ENCODE data around the gene MCEE.
"Not testable (repeated sequence)": the region's sequence is repeated elsewhere in the genome, so short reads cannot be mapped to it uniquely, and the experiment has no call there.

MCEE gene

DNA sequence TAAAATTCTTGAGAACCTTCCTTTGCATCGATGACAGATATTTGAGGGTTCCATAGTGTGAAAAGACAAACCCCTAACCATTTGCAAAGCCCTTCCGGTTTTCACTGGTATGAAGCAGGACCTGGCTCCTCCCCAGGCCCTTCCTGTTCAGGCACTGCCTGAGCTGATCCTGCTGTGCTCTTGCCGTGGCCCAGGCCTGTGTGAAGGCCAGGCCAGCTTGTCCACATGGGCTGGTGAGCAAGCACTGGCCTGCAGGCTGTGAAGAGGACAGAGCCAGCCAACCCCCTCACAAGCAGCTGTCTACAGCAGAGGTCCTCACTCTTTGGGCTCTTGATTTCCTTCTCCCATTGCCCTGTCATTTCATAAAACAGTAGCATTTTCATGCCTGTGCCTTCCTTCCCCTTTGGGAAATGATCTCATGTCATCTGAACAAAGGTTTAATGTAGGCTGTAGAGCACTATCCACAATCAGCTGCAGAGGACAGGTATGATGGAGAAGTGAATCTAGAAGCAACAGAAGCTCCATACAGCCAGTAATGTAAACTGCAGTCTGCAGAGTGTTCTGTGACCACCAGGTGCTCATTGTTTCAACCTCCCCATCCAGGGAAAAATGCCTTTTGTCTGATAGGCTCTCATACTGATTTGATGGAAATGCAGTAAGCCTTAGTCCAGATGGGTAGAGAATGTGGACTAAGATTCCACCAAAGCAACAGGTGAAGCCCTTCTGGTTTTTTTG lies 20.2 kb upstream of the MCEE start:
- H3K27ac Mint-ChIP-seq (ENCODE audit: low read depth) = no peak overlapping the region
- peaks cover 50% of the 10 kb centered on the region for H3K36me3 Mint-ChIP-seq (ENCODE audit: insufficient read depth)
- H3K27me3 Mint-ChIP-seq = peaks cover 3% of the 10 kb centered on the region
- DNase-seq (ENCODE audit: low spot score in 2 of 2) (no peak), ATAC-seq (replicated peaks; ENCODE audit: extremely low read depth, poor library complexity, severe bottlenecking) (no peak)
- peaks cover 5% of the 10 kb centered on the region for H3K4me1 Mint-ChIP-seq
- H3K4me3 Mint-ChIP-seq = no peak overlapping the region
- no peaks in the 10 kb centered on the region for H3K9me3 Mint-ChIP-seq

- peaks cover 64% of the 10 kb centered on the region for H3K36me3 Mint-ChIP-seq (ENCODE audit: insufficient read depth)
- H3K9me3 Mint-ChIP-seq = no peaks in the 10 kb centered on the region
- DNase-seq (ENCODE audit: low spot score in 2 of 2) (no peak), ATAC-seq (replicated peaks; ENCODE audit: extremely low read depth, poor library complexity, severe bottlenecking) (no peak)
- no peak overlapping the region for H3K4me3 Mint-ChIP-seq
- H3K27ac Mint-ChIP-seq (ENCODE audit: low read depth) = peak overlapping the region; percentile 16
- H3K4me1 Mint-ChIP-seq = peaks cover 13% of the 10 kb centered on the region
- H3K27me3 Mint-ChIP-seq = no peaks in the 10 kb centered on the region
Observed at GRCh38 chr2:71148506-71149063, 18.6 kb upstream of the MCEE start.

GRCh38 chr2:71143782-71144181 lies 13.8 kb upstream of the MCEE start:
- no peaks in the 10 kb centered on the region for H3K27me3 Mint-ChIP-seq
- no peak overlapping the region for H3K4me3 Mint-ChIP-seq
- peaks cover 73% of the 10 kb centered on the region for H3K36me3 Mint-ChIP-seq (ENCODE audit: insufficient read depth)
- no peak for DNase-seq (ENCODE audit: low spot score in 2 of 2)
- peaks cover 13% of the 10 kb centered on the region for H3K4me1 Mint-ChIP-seq
- no peak overlapping the region for H3K27ac Mint-ChIP-seq (ENCODE audit: low read depth)
- H3K9me3 Mint-ChIP-seq = no peaks in the 10 kb centered on the region
- no peak for ATAC-seq (replicated peaks; ENCODE audit: extremely low read depth, poor library complexity, severe bottlenecking)

- no peaks in the 10 kb centered on the region for H3K4me1 Mint-ChIP-seq
- peaks cover 56% of the 10 kb centered on the region for H3K36me3 Mint-ChIP-seq (ENCODE audit: insufficient read depth)
- no peak overlapping the region for H3K4me3 Mint-ChIP-seq
- H3K27me3 Mint-ChIP-seq = no peaks in the 10 kb centered on the region
- ATAC-seq (replicated peaks; ENCODE audit: extremely low read depth, poor library complexity, severe bottlenecking) (no peak), DNase-seq (ENCODE audit: low spot score in 2 of 2) (no peak)
- no peaks in the 10 kb centered on the region for H3K9me3 Mint-ChIP-seq
- H3K27ac Mint-ChIP-seq (ENCODE audit: low read depth) = no peak overlapping the region
Observed at GRCh38 chr2:71136174-71136573, 6.1 kb upstream of the MCEE start.

DNA sequence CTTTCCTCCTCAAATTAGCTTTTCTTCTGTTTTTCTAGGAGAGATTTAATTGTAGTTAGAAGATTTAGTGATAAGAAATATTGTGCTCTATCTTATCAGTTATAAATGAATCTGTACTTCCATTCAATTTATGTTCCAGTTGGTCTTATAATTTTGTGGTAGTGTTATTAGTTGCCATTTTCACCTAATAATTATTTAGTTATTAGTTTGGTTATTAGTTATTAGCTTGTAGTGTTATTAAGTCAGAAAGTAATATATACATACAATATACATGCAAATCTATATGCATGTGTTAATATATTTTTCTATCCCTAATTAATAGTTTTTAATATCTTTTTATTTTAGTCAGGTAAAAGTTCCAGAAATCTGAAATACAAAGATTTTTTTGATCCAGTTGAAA lies 3.6 kb upstream of the MCEE start:
- Mint-ChIP-seq H3K4me3 (no peak overlapping the region), H3K27me3 (no peaks in the 10 kb centered on the region), H3K36me3 (ENCODE audit: insufficient read depth) (peaks cover 46% of the 10 kb centered on the region), H3K4me1 (peaks cover 11% of the 10 kb centered on the region), H3K9me3 (no peaks in the 10 kb centered on the region), H3K27ac (ENCODE audit: low read depth) (no peak overlapping the region)
- DNase-seq (ENCODE audit: low spot score in 2 of 2) = no peak
- no peak for ATAC-seq (replicated peaks; ENCODE audit: extremely low read depth, poor library complexity, severe bottlenecking)

DNA sequence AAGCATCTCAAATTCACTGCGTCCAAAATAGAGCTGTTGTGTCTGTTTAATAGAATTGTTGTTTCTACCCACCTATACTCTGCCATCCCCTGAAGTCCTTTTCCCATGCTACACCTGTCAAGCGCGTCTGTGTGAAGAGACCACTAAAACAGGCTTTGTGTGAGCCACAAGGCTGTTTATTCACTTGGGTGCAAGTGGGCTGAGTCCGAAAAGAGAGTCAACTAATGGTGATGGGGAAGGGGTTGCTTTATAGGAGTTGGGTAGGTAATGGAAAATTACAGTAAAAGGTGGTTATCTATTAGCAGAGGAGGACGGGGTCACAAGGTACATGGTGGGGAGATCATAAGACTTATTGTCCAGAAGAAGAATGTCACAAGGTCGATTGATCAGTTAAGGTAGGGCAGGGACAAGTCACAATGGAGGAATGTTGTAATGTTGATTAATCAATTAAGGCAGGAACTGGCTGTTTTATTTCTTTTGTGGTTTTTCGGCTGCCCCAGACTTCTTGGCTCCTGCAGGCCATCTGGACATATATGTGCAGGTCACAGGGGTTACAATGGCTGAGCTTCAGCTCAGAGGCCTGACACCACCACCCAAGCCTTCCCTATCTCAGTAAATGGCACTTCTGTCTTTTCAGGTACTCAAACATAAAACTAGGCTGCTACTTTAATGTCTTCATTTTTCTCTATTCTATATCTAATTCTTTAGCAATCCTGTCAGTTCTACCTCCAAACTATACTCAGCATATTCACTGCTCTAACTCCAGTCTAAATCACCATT lies 1.5 kb upstream of the MCEE start:
- not testable (repeated sequence) for H3K9me3 Mint-ChIP-seq; DNase-seq (ENCODE audit: low spot score in 2 of 2); H3K4me3 Mint-ChIP-seq

DNA sequence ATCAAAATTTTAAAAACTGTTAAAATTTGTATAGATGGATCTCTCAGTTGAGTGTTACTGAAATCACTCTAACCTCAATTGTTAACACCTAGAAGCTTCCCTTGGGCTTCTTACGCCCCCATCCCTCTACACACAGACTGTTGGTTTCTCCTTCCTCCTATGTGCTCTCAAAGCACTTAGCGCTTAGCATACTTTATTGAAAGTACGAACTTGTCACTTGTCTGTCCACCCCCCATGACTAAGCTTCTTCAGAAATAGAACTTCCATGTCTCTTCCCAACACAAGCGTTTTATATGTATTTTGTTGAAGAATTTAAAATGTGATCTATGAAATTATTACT lies 846 bp upstream of the MCEE start:
- Mint-ChIP-seq H3K4me3 (no peak overlapping the region), H3K4me1 (peaks cover 15% of the 10 kb centered on the region), H3K27ac (ENCODE audit: low read depth) (no peak overlapping the region), H3K27me3 (no peaks in the 10 kb centered on the region), H3K9me3 (no peaks in the 10 kb centered on the region), H3K36me3 (ENCODE audit: insufficient read depth) (peaks cover 26% of the 10 kb centered on the region)
- DNase-seq (ENCODE audit: low spot score in 2 of 2) (no peak), ATAC-seq (replicated peaks; ENCODE audit: extremely low read depth, poor library complexity, severe bottlenecking) (no peak)

More for the DNA sequence above, 1.5 kb upstream of the MCEE start:
- H3K4me1 Mint-ChIP-seq = peaks cover 15% of the 10 kb centered on the region
- not testable (repeated sequence) for H3K27ac Mint-ChIP-seq (ENCODE audit: low read depth); ATAC-seq (replicated peaks; ENCODE audit: extremely low read depth, poor library complexity, severe bottlenecking); H3K27me3 Mint-ChIP-seq
- peaks cover 31% of the 10 kb centered on the region for H3K36me3 Mint-ChIP-seq (ENCODE audit: insufficient read depth)

DNA sequence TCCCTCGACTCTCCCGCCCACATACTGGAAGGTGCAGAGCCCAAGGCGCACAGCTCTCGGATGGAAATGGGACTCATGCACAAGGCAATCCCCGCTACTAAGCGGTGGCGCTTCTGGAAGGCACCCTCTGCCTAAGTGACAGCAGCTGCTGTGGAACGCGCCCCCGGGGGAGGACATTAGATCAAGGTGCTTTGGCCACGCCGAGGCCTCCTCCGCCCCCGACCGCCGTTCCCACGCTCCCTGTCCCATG lies 202 bp downstream of the MCEE start:
- Mint-ChIP-seq H3K4me1 (peaks cover 15% of the 10 kb centered on the region), H3K9me3 (no peaks in the 10 kb centered on the region), H3K36me3 (ENCODE audit: insufficient read depth) (peaks cover 15% of the 10 kb centered on the region), H3K27ac (ENCODE audit: low read depth) (no peak overlapping the region), H3K27me3 (no peaks in the 10 kb centered on the region), H3K4me3 (no peak overlapping the region)
- DNase-seq (ENCODE audit: low spot score in 2 of 2) = no peak
- ATAC-seq (replicated peaks; ENCODE audit: extremely low read depth, poor library complexity, severe bottlenecking) = peak; percentile 53

GRCh38 chr2:71129114-71129901 lies 721 bp downstream of the MCEE start:
- peaks cover 12% of the 10 kb centered on the region for H3K36me3 Mint-ChIP-seq (ENCODE audit: insufficient read depth)
- H3K27me3 Mint-ChIP-seq = no peaks in the 10 kb centered on the region
- no peak overlapping the region for H3K27ac Mint-ChIP-seq (ENCODE audit: low read depth)
- DNase-seq (ENCODE audit: low spot score in 2 of 2) (no peak), ATAC-seq (replicated peaks; ENCODE audit: extremely low read depth, poor library complexity, severe bottlenecking) (no peak)
- no peaks in the 10 kb centered on the region for H3K9me3 Mint-ChIP-seq
- no peak overlapping the region for H3K4me3 Mint-ChIP-seq
- peaks cover 15% of the 10 kb centered on the region for H3K4me1 Mint-ChIP-seq

GRCh38 chr2:71126957-71127356 lies 3.1 kb downstream of the MCEE start:
- no peak overlapping the region for H3K4me3 Mint-ChIP-seq
- H3K27ac Mint-ChIP-seq (ENCODE audit: low read depth) = no peak overlapping the region
- peaks cover 20% of the 10 kb centered on the region for H3K4me1 Mint-ChIP-seq
- H3K36me3 Mint-ChIP-seq (ENCODE audit: insufficient read depth) = peaks cover 12% of the 10 kb centered on the region
- ATAC-seq (replicated peaks; ENCODE audit: extremely low read depth, poor library complexity, severe bottlenecking) (no peak), DNase-seq (ENCODE audit: low spot score in 2 of 2) (no peak)
- no peaks in the 10 kb centered on the region for H3K27me3 Mint-ChIP-seq
- H3K9me3 Mint-ChIP-seq = no peaks in the 10 kb centered on the region

DNA sequence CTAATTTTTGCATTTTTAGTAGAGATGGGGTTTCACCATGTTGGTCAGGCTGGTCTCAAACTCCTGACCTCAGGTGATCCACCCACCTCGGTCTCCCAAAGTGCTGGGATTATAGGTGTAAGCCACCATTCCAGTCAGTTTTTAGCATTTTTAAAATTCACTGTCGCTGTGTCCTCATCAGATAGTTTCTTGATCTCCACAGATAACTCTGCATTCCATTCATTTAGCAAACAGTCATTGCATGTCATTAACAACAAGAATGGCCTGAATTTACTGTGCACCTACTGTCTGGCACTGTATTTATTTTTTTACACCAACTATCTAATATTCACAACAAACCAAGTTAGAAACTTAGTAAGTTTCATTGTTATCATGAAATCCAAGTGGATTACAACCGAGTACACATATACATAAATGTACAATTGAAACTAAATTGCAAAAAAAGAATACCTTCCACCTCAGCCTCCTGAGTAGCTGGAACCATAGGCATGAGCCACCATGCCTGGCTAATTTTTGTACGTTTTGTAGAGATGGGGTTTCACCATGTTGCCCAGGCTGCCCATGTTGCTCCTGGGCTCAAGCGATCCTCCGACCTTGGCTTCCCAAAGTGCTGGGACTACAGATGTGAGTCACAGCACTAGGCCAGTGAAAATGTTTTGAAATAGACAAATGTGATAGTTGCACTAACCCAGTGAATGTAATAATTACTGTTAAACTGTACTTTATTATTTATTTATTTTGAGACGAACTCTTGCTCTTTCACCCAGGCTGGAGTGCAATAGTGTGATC lies 4.3 kb downstream of the MCEE start:
- DNase-seq (ENCODE audit: low spot score in 2 of 2) (no peak), ATAC-seq (replicated peaks; ENCODE audit: extremely low read depth, poor library complexity, severe bottlenecking) (no peak)
- Mint-ChIP-seq H3K4me3 (no peak overlapping the region), H3K27ac (ENCODE audit: low read depth) (no peak overlapping the region), H3K9me3 (no peaks in the 10 kb centered on the region), H3K27me3 (no peaks in the 10 kb centered on the region), H3K4me1 (peaks cover 20% of the 10 kb centered on the region), H3K36me3 (ENCODE audit: insufficient read depth) (peaks cover 13% of the 10 kb centered on the region)
